WTC11 (cell line): ENCODE results near the gene TMEM176B. TPM values are rescaled to one million over a fixed set of nuclear protein-coding genes. Genes with fewer than 3 reads are reported as not detected.

Experiments
- ATAC-seq: fragments of 200-7000 bp; cut with Tn5 transposase; 2 replicates; pipeline ENCODE4 v1.10.0; 2021; ENCODE audit warnings: mild to moderate bottlenecking, moderate library complexity
- CTCF ChIA-PET: fragments of 300-600 bp; sonication (Branson Sonifier 250); formaldehyde crosslinking; loops from one replicate; lab custom pipeline; 2021; ENCODE audit warnings: antibody characterized with exemption; lab: Charles Lee
- POLR2A ChIA-PET: fragments of 350-600 bp; sonication (Branson Sonifier 250); formaldehyde crosslinking; loops from one replicate; lab custom pipeline; 2021; ENCODE audit warnings: antibody characterized with exemption; lab: Charles Lee
- DNase-seq: peaks from one replicate; pipeline ENCODE4 v3.0.0; 2021; ENCODE audit warnings: low spot score
- H3K27ac Mint-ChIP-seq: 2 replicates; pipeline ENCODE4 v1.8.0; 2021; ENCODE audit warnings: mixed read lengths
- H3K27me3 Mint-ChIP-seq: 2 replicates; pipeline ENCODE4 v1.8.0; 2021; ENCODE audit warnings: low read depth, mild to moderate bottlenecking, moderate library complexity, mixed read lengths
- H3K36me3 Mint-ChIP-seq: 2 replicates; pipeline ENCODE4 v1.8.0; 2021; ENCODE audit warnings: mixed read lengths
- H3K4me1 Mint-ChIP-seq: 2 replicates; pipeline ENCODE4 v1.8.0; 2022; ENCODE audit warnings: mixed read lengths
- H3K4me3 Mint-ChIP-seq: 2 replicates; pipeline ENCODE4 v1.8.0; 2021; ENCODE audit warnings: mild to moderate bottlenecking, moderate library complexity, mixed read lengths
- H3K9me3 Mint-ChIP-seq: 2 replicates; pipeline ENCODE4 v1.8.0; 2021; ENCODE audit warnings: mixed read lengths
- CBFB ChIP-seq: sonication (generic); formaldehyde crosslinking; IDR thresholded peaks from 2 replicates; pipeline ENCODE4 v1.8.1; 2022; ENCODE audit warnings: mild to moderate bottlenecking, low read depth, missing genetic modification reagents
- SMAD3 ChIP-seq: sonication (generic); formaldehyde crosslinking; IDR thresholded peaks from 2 replicates; pipeline ENCODE4 v1.8.0; 2022; ENCODE audit warnings: missing genetic modification reagents, mild to moderate bottlenecking, borderline replicate concordance
- SP1 ChIP-seq: sonication (generic); formaldehyde crosslinking; conservative IDR thresholded peaks from 2 replicates; pipeline ENCODE4 v1.8.1; 2022; ENCODE audit warnings: missing genetic modification reagents
- TEAD1 ChIP-seq: sonication (generic); formaldehyde crosslinking; IDR thresholded peaks from 2 replicates; pipeline ENCODE4 v1.8.0; 2022; ENCODE audit warnings: mild to moderate bottlenecking, missing genetic modification reagents
- ZBTB21 ChIP-seq: sonication (generic); formaldehyde crosslinking; IDR thresholded peaks from 2 replicates; pipeline ENCODE4 v1.8.1; 2023; ENCODE audit warnings: mild to moderate bottlenecking, missing genetic modification reagents, borderline replicate concordance
- ZNF396 ChIP-seq: fragments of 250-450 bp; sonication (Bioruptor Pico); IDR thresholded peaks from 2 replicates; pipeline ENCODE4 v1.8.0; 2021; ENCODE audit warnings: mild to moderate bottlenecking, moderate library complexity, borderline replicate concordance
- total RNA-seq: library from RNA; stranded (reverse); gene quantifications from 3 replicates; pipeline ENCODE4 v1.2.3, GENCODE V29; 2021
- TF ChIP-seq, protein P1 (sequence below): sonication (generic); formaldehyde crosslinking; IDR thresholded peaks from 2 replicates; pipeline ENCODE4 v1.8.0; 2023; ENCODE audit warnings: mild to moderate bottlenecking, missing genetic modification reagents
- TF ChIP-seq, protein P2 (sequence below): sonication (generic); formaldehyde crosslinking; IDR thresholded peaks from 2 replicates; pipeline ENCODE4 v1.8.0; 2022; ENCODE audit warnings: mild to moderate bottlenecking, missing genetic modification reagents
- TF ChIP-seq, protein P3 (sequence below): sonication (generic); formaldehyde crosslinking; IDR thresholded peaks from 2 replicates; pipeline ENCODE4 v1.8.0; 2022; ENCODE audit warnings: missing genetic modification reagents
- TF ChIP-seq, protein P4 (sequence below): fragments of 250-450 bp; sonication (Bioruptor Pico); conservative IDR thresholded peaks from 2 replicates; pipeline ENCODE4 v1.9.0; 2021; ENCODE audit warnings: mild to moderate bottlenecking
- TF ChIP-seq, protein P5 (sequence below): fragments of 250-450 bp; sonication (Bioruptor Pico); IDR thresholded peaks from 2 replicates; pipeline ENCODE4 v1.9.0; 2021; ENCODE audit warnings: mild to moderate bottlenecking, borderline replicate concordance
- TF ChIP-seq, protein P6 (sequence below): sonication (generic); formaldehyde crosslinking; IDR thresholded peaks from 2 replicates; pipeline ENCODE4 v1.8.1; 2023; ENCODE audit warnings: mild to moderate bottlenecking, missing genetic modification reagents, moderate library complexity
- TF ChIP-seq, protein P7 (sequence below): sonication (generic); formaldehyde crosslinking; IDR thresholded peaks from 2 replicates; pipeline ENCODE4 v1.8.0; 2022; ENCODE audit warnings: mild to moderate bottlenecking, missing genetic modification reagents

Gene TMEM176B
- total RNA-seq, 1 experiment from 2014 or later, result 1.0 TPM

DNA sequence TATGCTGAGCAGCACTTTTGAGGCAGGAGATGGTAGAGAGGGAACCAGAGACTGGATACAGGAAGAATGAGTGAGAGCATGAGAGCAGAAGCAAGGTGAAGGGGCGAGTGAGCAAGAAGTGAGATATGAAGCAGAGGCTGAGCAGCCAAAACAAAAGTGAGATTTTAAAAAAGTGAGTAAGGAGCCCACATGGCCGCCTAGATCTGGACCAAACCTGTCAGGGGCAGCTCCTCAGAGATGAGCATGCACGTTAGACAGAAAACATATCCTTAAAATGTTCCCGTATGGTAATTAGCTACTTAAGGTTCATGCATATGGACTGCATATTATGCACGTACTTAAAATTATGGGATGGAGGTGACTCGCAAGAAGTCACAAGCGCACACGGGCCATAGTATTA lies 22.9 kb upstream of the TMEM176B start (continued):
- TF ChIP-seq, protein P1, sequence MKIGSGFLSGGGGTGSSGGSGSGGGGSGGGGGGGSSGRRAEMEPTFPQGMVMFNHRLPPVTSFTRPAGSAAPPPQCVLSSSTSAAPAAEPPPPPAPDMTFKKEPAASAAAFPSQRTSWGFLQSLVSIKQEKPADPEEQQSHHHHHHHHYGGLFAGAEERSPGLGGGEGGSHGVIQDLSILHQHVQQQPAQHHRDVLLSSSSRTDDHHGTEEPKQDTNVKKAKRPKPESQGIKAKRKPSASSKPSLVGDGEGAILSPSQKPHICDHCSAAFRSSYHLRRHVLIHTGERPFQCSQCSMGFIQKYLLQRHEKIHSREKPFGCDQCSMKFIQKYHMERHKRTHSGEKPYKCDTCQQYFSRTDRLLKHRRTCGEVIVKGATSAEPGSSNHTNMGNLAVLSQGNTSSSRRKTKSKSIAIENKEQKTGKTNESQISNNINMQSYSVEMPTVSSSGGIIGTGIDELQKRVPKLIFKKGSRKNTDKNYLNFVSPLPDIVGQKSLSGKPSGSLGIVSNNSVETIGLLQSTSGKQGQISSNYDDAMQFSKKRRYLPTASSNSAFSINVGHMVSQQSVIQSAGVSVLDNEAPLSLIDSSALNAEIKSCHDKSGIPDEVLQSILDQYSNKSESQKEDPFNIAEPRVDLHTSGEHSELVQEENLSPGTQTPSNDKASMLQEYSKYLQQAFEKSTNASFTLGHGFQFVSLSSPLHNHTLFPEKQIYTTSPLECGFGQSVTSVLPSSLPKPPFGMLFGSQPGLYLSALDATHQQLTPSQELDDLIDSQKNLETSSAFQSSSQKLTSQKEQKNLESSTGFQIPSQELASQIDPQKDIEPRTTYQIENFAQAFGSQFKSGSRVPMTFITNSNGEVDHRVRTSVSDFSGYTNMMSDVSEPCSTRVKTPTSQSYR (CRISPR knock-in tag), result no peak
- TF ChIP-seq, protein P2, sequence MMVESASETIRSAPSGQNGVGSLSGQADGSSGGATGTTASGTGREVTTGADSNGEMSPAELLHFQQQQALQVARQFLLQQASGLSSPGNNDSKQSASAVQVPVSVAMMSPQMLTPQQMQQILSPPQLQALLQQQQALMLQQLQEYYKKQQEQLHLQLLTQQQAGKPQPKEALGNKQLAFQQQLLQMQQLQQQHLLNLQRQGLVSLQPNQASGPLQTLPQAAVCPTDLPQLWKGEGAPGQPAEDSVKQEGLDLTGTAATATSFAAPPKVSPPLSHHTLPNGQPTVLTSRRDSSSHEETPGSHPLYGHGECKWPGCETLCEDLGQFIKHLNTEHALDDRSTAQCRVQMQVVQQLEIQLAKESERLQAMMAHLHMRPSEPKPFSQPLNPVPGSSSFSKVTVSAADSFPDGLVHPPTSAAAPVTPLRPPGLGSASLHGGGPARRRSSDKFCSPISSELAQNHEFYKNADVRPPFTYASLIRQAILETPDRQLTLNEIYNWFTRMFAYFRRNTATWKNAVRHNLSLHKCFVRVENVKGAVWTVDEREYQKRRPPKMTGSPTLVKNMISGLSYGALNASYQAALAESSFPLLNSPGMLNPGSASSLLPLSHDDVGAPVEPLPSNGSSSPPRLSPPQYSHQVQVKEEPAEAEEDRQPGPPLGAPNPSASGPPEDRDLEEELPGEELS (CRISPR knock-in tag), result no peak
- TF ChIP-seq SMAD3 (CRISPR knock-in tag) (no peak), ZBTB21 (CRISPR knock-in tag) (no peak), SP1 (CRISPR knock-in tag) (no peak)
- TF ChIP-seq, protein P3, sequence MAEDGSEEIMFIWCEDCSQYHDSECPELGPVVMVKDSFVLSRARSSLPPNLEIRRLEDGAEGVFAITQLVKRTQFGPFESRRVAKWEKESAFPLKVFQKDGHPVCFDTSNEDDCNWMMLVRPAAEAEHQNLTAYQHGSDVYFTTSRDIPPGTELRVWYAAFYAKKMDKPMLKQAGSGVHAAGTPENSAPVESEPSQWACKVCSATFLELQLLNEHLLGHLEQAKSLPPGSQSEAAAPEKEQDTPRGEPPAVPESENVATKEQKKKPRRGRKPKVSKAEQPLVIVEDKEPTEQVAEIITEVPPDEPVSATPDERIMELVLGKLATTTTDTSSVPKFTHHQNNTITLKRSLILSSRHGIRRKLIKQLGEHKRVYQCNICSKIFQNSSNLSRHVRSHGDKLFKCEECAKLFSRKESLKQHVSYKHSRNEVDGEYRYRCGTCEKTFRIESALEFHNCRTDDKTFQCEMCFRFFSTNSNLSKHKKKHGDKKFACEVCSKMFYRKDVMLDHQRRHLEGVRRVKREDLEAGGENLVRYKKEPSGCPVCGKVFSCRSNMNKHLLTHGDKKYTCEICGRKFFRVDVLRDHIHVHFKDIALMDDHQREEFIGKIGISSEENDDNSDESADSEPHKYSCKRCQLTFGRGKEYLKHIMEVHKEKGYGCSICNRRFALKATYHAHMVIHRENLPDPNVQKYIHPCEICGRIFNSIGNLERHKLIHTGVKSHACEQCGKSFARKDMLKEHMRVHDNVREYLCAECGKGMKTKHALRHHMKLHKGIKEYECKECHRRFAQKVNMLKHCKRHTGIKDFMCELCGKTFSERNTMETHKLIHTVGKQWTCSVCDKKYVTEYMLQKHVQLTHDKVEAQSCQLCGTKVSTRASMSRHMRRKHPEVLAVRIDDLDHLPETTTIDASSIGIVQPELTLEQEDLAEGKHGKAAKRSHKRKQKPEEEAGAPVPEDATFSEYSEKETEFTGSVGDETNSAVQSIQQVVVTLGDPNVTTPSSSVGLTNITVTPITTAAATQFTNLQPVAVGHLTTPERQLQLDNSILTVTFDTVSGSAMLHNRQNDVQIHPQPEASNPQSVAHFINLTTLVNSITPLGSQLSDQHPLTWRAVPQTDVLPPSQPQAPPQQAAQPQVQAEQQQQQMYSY, result no peak
- TF ChIP-seq, all 79 proteins: peak for 0

DNA sequence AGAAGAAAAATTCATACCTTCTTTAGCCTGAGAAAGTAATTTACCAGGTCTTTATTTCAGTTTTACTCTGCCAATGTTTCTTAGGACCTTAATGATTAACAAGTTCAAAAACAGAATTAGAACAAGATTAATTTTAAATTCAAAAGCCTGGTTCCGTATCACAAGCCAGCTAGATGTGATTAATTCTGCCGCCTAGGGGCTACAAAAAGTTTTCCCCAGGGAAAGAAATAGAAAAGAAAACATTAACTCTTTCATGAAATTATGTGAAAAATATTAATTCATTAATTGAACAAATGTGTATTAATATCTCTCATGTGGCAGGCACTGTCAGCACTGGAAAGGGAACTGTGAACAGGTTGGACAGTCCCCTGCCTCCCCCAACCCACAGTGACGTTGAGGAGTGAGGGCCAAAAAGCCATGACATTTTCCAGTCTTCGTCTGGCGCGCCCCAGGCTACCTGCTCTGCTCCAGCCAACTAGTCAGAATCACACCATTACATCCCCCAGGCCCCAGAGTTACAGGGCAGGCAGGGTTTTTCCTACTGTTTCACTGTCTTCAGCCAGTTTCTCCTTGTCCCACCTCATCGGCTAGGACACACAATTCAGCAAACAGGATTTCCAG lies 20.5 kb upstream of the TMEM176B start:
- TF ChIP-seq CBFB (CRISPR knock-in tag) (no peak), ZNF396 (CRISPR knock-in tag) (no peak)
- TF ChIP-seq, protein P4, sequence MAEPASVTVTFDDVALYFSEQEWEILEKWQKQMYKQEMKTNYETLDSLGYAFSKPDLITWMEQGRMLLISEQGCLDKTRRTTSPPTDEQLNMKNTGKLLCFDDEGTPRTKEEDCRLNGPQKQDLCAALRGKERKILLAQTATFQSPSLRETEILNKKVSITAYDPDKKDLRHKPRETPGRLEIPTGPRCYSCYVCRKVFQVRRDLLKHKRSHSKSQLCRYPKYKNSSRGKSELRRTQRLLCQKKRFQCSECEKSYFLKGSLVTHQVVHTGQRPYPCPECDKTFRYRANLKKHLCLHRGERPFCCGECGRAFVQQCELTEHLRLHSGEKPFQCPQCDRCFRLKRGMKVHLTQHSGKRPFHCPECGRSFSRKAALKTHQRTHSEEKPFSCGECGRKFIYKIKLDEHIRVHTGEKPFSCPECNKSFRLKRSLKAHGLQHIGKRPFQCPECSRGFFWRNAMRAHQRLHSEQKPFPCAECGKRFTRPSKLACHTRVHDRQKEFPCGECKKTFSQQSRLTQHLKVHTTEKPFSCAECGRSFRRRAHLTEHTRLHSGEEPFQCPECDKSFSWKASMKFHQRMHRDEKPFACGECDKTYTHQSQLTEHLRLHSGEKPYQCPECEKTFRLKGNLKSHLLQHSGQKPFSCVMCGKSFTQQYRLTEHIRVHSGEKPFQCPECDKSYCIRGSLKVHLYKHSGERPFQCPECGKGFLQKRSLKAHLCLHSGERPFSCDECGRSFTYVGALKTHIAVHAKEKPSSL (CRISPR knock-in tag), result no peak
- no peak overlapping the region for H3K4me3 Mint-ChIP-seq
- peaks cover 4% of the 10 kb centered on the region for H3K27me3 Mint-ChIP-seq
- peaks cover 11% of the 10 kb centered on the region for H3K36me3 Mint-ChIP-seq
- no peak for ATAC-seq
- no peak overlapping the region for H3K27ac Mint-ChIP-seq
- peaks cover 25% of the 10 kb centered on the region for H3K9me3 Mint-ChIP-seq
- DNase-seq, result no peak
- peaks cover 13% of the 10 kb centered on the region for H3K4me1 Mint-ChIP-seq
- POLR2A ChIA-PET, result no interaction called here
- CTCF ChIA-PET, result interaction anchor here (1.4 kb wide), 1 partner anchor 33 kb away, joined by 4 read pairs; no protein-coding TSS in a partner anchor

DNA sequence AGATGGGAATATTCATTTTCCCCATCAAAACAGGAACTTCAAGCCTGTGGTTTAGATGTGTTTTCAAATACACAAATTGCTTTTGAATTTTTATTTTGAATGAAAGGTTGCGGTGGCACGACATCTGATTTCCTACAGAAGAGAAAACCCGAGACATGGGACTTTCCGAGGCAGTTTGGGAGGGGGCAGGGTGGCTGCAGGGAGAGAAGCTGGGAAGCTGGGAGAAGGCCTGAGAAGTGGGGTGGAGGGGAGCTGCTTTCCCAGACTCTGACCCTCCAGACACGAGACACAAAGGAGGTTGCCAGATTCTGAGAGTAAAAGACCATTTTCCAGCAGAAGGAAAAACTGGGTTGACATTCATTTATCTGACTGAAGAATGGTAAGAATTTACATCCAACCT lies 20.0 kb upstream of the TMEM176B start:
- Mint-ChIP-seq H3K4me3 (no peak overlapping the region), H3K36me3 (peaks cover 12% of the 10 kb centered on the region), H3K27ac (no peak overlapping the region), H3K27me3 (peaks cover 4% of the 10 kb centered on the region), H3K4me1 (peaks cover 14% of the 10 kb centered on the region), H3K9me3 (peaks cover 25% of the 10 kb centered on the region)
- ChIA-PET POLR2A (no interaction called here), CTCF (interaction anchor here (1.4 kb wide), 1 partner anchor 32 kb away, joined by 4 read pairs; no protein-coding TSS in a partner anchor)
- DNase-seq, result no peak
- no peak for ATAC-seq
- TF ChIP-seq, protein P5, sequence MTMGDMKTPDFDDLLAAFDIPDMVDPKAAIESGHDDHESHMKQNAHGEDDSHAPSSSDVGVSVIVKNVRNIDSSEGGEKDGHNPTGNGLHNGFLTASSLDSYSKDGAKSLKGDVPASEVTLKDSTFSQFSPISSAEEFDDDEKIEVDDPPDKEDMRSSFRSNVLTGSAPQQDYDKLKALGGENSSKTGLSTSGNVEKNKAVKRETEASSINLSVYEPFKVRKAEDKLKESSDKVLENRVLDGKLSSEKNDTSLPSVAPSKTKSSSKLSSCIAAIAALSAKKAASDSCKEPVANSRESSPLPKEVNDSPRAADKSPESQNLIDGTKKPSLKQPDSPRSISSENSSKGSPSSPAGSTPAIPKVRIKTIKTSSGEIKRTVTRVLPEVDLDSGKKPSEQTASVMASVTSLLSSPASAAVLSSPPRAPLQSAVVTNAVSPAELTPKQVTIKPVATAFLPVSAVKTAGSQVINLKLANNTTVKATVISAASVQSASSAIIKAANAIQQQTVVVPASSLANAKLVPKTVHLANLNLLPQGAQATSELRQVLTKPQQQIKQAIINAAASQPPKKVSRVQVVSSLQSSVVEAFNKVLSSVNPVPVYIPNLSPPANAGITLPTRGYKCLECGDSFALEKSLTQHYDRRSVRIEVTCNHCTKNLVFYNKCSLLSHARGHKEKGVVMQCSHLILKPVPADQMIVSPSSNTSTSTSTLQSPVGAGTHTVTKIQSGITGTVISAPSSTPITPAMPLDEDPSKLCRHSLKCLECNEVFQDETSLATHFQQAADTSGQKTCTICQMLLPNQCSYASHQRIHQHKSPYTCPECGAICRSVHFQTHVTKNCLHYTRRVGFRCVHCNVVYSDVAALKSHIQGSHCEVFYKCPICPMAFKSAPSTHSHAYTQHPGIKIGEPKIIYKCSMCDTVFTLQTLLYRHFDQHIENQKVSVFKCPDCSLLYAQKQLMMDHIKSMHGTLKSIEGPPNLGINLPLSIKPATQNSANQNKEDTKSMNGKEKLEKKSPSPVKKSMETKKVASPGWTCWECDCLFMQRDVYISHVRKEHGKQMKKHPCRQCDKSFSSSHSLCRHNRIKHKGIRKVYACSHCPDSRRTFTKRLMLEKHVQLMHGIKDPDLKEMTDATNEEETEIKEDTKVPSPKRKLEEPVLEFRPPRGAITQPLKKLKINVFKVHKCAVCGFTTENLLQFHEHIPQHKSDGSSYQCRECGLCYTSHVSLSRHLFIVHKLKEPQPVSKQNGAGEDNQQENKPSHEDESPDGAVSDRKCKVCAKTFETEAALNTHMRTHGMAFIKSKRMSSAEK, result no peak
- TF ChIP-seq, protein P6, sequence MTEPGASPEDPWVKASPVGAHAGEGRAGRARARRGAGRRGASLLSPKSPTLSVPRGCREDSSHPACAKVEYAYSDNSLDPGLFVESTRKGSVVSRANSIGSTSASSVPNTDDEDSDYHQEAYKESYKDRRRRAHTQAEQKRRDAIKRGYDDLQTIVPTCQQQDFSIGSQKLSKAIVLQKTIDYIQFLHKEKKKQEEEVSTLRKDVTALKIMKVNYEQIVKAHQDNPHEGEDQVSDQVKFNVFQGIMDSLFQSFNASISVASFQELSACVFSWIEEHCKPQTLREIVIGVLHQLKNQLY (CRISPR knock-in tag), result no peak
- TF ChIP-seq, protein P7, sequence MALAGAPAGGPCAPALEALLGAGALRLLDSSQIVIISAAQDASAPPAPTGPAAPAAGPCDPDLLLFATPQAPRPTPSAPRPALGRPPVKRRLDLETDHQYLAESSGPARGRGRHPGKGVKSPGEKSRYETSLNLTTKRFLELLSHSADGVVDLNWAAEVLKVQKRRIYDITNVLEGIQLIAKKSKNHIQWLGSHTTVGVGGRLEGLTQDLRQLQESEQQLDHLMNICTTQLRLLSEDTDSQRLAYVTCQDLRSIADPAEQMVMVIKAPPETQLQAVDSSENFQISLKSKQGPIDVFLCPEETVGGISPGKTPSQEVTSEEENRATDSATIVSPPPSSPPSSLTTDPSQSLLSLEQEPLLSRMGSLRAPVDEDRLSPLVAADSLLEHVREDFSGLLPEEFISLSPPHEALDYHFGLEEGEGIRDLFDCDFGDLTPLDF, result no peak
- no peak for TF ChIP-seq TEAD1 (CRISPR knock-in tag)
- TF ChIP-seq SMAD3 (CRISPR knock-in tag), result no peak
